ENCODE results near the gene GRK3.

DNA sequence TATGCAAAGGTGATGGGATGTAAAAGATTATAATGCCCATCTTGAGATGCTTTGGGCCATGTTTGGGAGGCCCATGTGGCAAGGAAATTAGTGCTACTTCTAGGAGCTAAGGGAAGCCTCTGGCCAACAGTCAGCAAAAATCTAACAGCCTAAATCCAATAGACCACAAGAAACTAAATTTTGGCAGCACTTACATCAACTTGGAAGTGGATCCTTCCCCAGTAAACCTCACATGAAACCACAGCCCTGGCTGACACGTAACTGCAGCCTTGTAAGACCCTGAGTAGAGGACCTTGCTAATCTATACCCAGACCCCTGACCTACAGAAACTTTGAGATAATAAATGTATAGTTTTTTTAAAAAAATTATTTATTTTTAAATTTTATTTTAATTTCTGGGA is 13.1 kb upstream of the GRK3 start:
- TF ChIP-seq CTCF (conservative IDR thresholded peaks at IDR 0.05 in 1 of 2, IDR thresholded peaks at IDR 0.05 in 1 of 2; ENCODE audit: extremely low read depth in 1 of 2, insufficient read depth in 1 of 2, low read depth in 1 of 2, low read length in 2 of 2), result no peak
- no peak for TF ChIP-seq EZH2 (IDR thresholded peaks at IDR 0.05; ENCODE audit: borderline replicate concordance, low read length)

Data from mammary epithelial cell (primary cell).